ENCODE results near the gene BGLAP. TPM values are rescaled to one million over a fixed set of nuclear protein-coding genes. Genes with fewer than 3 reads are reported as not detected.

The BGLAP gene
- total RNA-seq, 1 experiment from 2014 or later, result 1.4 TPM

DNA sequence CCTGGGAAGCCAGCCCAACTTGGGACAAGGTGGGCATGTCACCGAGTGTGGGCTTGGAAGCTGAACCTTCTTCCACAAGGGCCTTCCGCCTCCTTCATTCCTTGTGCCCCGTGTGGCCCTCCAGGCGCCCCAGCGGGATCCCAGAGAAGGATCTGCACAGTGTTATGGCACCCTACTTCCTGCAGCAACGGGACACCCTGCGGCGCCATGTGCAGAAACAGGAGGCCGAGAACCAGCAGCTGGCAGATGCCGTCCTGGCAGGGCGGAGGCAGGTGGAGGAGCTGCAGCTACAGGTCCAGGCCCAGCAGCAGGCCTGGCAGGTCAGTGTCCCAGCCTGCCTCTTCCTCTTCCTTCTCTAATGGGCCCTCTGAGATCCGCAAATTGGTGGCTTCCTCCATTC, 5.8 kb upstream of the BGLAP start:
- H3K9me2 ChIP-seq (ENCODE audit: insufficient read depth), result no peaks in the 10 kb centered on the region
- H4K20me1 ChIP-seq (ENCODE audit: insufficient read depth), result no peaks in the 10 kb centered on the region
- ATAC-seq (no peak), DNase-seq (ENCODE audit: low read depth, low spot score) (no peak)
- no peak overlapping the region for H3K4me3 ChIP-seq (replicated peaks in 1 of 2; ENCODE audit: low read depth in 1 of 2, low read length in 2 of 2)
- H3K4me2 ChIP-seq (ENCODE audit: low read length), result no peak overlapping the region
- TF ChIP-seq EZH2phosphoT487 (IDR thresholded peaks at IDR 0.05; ENCODE audit: borderline replicate concordance) (no peak), RAD21 (IDR thresholded peaks at IDR 0.05; ENCODE audit: low read depth) (no peak), CEBPB (IDR thresholded peaks at IDR 0.05; ENCODE audit: low read depth) (no peak), CBX3 (IDR thresholded peaks at IDR 0.05; ENCODE audit: low read depth) (no peak), FOSL1 (IDR thresholded peaks at IDR 0.05; ENCODE audit: low read depth) (no peak), SP1 (IDR thresholded peaks at IDR 0.05; ENCODE audit: low read depth) (no peak), POLR2AphosphoS5 (IDR thresholded peaks at IDR 0.05; ENCODE audit: low read depth, low read length) (no peak), ZFX (IDR thresholded peaks at IDR 0.05) (no peak), CTCF (IDR thresholded peaks at IDR 0.05 in 2 of 3, conservative IDR thresholded peaks at IDR 0.05 in 1 of 3; ENCODE audit: borderline replicate concordance in 1 of 3, insufficient read depth in 1 of 3, low read depth in 2 of 3, low read length in 2 of 3) (no peak), TCF7L2 (IDR thresholded peaks at IDR 0.05; ENCODE audit: borderline replicate concordance, extremely low read depth, insufficient read depth, insufficient read length) (no peak)
- TF ChIP-seq, protein P1, sequence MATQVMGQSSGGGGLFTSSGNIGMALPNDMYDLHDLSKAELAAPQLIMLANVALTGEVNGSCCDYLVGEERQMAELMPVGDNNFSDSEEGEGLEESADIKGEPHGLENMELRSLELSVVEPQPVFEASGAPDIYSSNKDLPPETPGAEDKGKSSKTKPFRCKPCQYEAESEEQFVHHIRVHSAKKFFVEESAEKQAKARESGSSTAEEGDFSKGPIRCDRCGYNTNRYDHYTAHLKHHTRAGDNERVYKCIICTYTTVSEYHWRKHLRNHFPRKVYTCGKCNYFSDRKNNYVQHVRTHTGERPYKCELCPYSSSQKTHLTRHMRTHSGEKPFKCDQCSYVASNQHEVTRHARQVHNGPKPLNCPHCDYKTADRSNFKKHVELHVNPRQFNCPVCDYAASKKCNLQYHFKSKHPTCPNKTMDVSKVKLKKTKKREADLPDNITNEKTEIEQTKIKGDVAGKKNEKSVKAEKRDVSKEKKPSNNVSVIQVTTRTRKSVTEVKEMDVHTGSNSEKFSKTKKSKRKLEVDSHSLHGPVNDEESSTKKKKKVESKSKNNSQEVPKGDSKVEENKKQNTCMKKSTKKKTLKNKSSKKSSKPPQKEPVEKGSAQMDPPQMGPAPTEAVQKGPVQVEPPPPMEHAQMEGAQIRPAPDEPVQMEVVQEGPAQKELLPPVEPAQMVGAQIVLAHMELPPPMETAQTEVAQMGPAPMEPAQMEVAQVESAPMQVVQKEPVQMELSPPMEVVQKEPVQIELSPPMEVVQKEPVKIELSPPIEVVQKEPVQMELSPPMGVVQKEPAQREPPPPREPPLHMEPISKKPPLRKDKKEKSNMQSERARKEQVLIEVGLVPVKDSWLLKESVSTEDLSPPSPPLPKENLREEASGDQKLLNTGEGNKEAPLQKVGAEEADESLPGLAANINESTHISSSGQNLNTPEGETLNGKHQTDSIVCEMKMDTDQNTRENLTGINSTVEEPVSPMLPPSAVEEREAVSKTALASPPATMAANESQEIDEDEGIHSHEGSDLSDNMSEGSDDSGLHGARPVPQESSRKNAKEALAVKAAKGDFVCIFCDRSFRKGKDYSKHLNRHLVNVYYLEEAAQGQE (IDR thresholded peaks at IDR 0.05; ENCODE audit: low read depth), result no peak
- TF ChIP-seq, protein P2, sequence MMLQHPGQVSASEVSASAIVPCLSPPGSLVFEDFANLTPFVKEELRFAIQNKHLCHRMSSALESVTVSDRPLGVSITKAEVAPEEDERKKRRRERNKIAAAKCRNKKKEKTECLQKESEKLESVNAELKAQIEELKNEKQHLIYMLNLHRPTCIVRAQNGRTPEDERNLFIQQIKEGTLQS (IDR thresholded peaks at IDR 0.05), result no peak
- no peaks in the 10 kb centered on the region for H3K9me3 ChIP-seq (ENCODE audit: control insufficient read depth in 1 of 2, insufficient read depth in 1 of 2, low read depth in 1 of 2, low read length in 2 of 2)
- RAD21 ChIA-PET (ENCODE audit: low non-redundant PET in 1 of 2, low total read pairs in 2 of 2, uncharacterized antibody in 2 of 2, unreplicated experiment in 2 of 2), result no interaction called here
- H3K79me2 ChIP-seq (ENCODE audit: insufficient read depth, low read length), result no peaks in the 10 kb centered on the region
- H3K4me1 ChIP-seq (ENCODE audit: control insufficient read depth in 1 of 2, insufficient read depth in 2 of 2, low read length in 2 of 2), result peaks cover 8 to 25% of the 10 kb centered on the region in 2 experiments
- no peak overlapping the region for H2AFZ ChIP-seq (ENCODE audit: low read depth, low read length, poor library complexity, severe bottlenecking)
- POLR2A ChIA-PET, result no interaction called here
- H3K36me3 ChIP-seq (ENCODE audit: control insufficient read depth in 1 of 2, insufficient read depth in 2 of 2, low read length in 2 of 2), result peaks cover 0 to 11% of the 10 kb centered on the region in 2 experiments; a peak in 2 of 4 replicates
- no peak overlapping the region for H3K9ac ChIP-seq (ENCODE audit: low read length)
- no TSS peak for BruUV-seq (replicated peaks)
- CTCF ChIA-PET, result no interaction called here
- intact Hi-C loops (cut with micrococcal nuclease), result no loop called here
- no peaks in the 10 kb centered on the region for H3K27me3 ChIP-seq (ENCODE audit: insufficient read depth, low read length)
- H3K27ac ChIP-seq (ENCODE audit: low read depth, low read length), result no peak overlapping the region
